ENCODE data around the gene PLSCR4.

PLSCR4 gene

DNA sequence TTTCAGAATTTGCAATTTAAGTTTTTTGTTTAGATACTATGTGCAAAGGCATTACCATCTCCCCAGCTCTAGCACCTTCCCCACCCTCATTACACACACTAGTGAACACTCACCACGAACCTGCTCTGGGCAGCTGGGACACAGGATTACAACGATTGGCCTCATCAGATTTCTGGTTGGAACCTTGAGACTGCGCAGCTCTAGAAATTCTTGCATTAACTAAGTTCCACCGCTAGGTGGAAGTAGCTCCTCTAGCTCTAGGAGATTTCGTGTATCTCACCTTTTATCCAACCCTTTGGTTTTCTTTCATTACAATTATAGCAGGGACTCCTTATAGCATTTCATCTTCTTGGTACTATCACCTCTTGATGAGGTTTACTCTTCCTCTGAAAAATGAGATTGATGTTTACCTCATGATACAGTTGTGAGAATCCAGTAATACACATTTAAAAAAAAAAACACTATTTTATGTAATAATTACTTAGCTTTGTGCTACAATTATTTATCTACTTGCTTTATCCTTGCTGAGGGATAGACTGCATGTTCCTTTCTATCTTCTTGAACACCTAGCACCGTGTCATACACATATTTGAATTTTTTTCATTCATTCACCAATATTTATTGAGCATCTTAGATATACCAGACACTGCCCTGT lies 61.3 kb downstream of the PLSCR4 start:
- no peak for DNase-seq

DNA sequence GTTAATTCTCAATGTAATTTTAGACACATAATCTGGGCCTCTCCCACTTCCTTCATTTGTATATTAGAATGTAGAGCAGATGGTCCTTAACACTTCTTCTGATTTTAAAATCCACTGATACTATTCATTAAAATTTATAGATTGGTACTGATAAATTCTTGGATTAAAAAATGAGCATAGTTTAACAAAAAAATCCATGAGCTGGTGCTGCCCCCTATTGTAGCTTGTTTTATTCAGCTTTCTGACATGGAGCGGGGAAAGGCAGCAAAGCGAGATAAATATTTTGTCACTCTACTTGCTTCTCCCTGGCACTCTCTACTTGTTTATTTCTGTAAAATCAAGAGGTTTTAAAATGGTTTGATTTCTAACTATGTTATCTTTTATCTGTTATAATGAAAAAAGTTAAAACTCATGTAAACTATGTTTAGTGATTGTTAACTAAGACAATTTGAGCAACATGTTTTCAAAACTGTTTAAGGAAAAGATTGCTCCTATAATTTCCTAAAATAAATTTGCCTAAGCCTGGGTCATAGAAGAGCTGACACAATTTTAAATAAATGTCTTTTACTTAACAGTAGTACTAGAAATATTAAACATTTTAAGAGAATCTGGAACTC lies 63.5 kb downstream of the PLSCR4 start:
- DNase-seq = no peak

DNA sequence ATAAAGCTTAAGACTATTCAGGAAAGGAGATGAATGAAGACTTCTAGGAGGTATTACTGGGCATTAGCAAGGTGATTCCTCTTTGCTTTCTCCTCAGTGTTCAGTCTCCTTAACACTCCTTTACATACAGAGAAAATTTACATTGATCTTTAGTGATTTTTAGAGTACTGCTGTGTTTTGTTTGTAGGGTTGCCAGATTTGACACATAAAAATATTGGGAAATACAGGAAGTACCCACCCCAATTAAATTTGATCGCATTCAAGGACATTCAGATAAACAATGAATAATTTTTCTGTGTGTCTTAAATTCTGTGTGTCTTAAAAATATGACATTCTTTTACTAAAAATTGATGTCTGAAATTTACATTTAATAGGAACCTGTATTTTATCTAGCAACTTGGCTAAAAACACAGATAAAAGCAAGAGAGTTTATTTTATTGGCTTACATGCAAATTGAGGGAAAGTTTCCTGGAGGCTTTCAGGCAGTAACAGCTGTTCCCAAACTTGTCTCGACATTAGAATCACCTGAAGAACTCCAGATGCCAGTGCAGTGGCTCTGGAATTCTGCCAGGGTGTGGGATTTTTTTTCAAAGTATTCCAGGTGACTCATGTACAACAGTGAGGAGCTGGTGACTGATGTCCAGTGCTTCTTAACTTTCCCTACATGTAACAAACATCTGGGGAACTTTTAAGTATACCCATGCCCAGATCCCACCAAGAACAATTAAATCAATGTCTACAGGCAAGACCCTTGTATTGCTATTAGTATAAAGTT lies 66.5 kb downstream of the PLSCR4 start:
- DNase-seq = no peak

DNA sequence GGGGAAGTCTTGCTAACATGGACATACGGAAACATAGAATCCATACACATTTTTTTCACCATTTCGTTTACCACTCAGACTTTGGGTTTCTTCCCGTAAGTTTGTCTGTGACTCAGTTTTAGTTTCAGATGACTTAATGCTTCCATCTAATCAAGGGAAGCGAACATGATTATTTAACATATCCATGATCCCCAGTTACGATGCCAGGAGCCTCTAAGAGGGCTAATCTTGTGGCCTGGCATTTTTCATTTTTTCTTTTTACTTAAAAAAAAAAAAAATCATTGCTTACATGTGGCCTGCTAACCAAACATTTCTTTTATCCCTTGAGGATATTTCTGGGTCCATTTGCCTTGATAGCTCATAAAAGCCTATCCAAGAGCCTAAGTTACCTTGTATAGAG lies 69.7 kb downstream of the PLSCR4 start:
- DNase-seq = no peak

DNA sequence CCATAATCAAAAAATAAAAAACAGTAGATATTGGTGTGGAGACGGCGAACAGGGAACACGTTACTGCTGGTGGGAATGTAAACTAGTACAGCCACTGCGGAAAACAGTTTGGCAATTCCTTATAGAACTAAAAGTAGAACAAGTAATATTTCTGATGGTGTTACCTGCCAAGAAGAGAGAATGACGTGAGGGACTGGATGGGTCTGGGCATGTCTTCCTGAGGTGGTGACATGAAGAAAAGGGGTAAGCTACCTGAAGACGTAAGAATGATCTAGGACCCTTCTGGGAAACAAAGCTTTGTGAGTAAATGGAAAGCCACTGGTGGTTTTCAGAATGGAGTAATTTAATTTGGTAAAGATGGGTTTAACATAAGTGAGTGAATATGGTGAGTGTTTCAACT lies 70.5 kb downstream of the PLSCR4 start:
- DNase-seq = no peak

DNA sequence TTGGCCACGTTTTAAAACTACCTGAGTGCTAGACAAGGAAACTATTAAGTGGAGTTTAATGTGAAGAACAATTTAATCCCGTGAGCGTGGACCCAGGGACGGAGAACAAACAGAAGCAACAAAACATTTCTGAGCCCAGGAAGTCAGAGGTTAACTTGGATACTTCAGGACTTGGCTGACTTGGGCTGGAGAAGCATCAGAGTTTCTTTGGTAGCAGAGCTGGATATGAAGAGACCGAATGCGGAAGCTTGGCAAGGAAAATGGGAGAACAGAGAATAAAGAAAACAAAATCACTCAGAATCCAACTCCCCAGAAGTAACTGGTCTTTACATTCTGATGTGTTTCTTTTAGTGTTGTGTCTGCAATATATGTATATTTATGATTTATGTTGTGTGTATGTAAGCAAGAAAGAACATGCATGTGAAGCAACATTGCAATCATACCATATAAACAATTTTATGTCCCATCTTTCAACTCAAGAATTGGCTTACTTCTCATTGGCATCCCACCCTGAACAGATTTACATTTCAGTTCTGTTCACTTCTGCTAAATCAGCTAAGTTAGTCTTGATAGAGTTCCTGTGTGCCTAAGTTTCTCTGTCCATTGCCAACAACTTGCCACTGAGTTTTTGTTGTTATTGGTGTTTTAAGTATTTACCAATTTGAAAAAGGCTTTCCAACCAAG lies 72.8 kb downstream of the PLSCR4 start:
- no peak for DNase-seq

DNA sequence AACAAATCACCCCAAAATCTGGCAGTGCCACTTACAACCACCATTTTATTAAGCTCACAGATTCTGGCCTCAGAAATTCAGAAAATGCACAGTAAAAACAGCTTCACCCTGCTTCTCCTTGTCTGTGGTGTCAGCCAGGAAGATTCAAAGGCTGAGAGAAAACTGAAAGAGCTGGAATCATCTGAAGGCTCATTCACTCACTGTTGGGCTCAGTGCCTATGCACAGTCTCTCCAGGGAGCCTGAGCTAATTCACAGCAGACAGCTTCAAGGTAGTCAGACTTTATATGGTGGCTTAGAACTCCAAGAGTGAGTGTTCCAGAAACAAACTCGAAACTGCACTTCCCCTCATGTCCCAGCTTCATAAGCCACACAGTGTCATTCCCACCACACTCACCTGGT lies 73.4 kb downstream of the PLSCR4 start:
- no peak for DNase-seq

DNA sequence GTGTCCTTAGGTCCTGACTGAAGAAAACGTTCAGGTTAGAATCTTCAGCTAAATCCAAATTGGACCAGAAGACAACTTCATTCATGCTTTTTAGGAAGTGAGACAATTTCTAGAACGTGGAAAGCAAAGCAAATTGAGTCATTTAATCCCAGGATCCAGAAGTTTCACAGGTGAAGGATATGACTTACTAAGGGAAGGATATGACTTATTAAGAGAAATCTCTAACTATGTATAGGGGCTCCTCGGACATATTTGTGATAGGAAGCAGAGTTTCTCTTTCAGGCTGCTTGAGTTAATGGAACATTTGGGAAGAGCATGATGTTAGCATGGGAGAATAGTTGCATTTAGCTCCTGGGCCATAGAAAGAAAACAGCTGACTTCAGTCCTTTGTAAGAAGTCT lies 73.8 kb downstream of the PLSCR4 start:
- no peak for DNase-seq

DNA sequence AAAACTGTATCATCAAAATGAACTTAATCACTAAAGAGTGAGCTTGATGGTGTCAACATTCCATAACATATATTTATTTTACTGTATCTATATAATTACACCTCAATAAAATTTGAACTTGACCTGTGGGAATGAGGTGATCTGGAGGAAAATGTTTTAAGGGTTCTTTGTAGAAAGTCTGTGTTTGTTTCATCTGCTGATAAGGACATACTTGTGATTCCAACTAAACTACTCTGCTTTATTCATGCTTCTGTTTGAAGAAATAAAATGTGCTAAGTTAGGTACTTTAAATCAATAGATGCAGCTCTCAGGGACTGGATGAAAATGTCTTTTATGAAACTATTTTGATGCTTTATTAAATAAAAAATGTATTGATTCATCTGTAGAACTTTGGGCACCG lies 78.3 kb downstream of the PLSCR4 start:
- DNase-seq = no peak

DNA sequence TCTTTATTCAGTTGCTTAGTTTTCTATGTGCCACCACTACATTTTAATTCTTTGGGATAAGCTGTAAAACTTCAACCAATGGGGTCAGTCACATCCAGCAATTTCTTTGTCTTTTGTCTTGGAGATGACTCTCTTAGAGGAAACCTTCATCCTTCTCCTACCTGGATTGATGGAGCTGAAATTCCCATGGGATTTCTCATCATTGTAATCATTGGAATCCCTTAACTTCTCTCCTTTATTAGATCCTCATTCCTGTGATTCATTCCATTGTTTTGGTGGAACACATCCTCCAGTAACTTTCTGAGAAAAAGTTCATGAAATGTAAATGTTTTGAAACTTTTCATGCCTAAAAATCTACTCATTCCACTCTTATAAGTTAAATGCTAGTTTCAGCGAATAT lies 80.3 kb downstream of the PLSCR4 start:
- DNase-seq = no peak

DNA sequence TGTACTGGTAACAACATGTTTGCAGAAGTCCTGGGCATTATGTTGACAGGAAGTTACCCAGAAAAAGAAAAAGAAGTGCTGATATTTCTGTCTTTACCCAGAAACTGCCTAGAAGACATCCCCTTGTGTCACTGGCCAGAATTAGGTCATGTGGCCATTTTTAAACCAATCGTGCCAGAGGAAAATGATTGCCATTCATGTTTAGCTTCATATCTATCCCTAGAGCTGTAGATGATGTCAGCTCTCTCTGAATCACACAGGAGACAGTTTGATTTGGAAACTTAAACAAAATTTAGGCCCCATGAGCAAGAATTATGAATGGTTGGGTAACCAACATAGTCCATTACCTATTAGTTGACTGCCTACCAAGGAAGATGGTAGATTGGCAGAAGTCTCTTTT lies 81.0 kb downstream of the PLSCR4 start:
- no peak for DNase-seq

DNA sequence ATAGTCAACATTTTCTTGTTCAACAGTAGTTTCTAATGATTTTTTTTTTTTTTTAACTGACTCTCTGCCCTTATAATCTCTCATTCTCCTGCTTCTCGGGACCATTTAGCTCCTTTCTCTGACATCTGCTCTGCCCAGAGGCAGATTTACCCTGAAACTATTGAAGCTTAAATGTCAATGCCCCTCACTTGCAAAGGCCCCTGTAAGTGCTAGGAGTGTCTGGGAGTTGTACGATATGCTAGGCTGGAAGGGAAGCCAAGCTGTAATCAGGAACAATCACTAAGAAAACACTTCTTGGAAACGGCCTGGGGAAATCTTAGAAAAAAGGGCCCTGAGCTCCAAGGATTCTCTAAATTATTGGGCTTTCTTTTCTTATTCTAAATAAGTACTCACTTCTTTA lies 84.1 kb downstream of the PLSCR4 start:
- no peak for DNase-seq

DNA sequence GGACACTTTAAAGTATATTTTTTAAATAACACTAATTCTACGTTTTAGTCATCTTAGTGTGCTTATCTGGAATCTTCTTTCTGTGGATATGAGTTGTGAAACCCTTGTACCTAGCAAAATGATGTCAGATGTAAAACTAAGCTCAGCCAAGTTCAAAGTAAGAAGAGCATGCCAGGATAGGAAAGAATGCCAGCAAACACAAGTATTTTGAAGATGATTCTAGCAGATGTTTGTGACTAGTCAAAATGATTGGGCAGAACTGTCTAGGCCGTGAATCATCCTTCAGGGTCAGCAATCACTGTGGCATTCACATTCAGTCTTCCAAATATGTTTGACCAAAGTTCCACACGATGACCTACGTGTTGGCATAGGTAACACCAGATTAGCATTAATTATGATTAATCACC lies 84.5 kb downstream of the PLSCR4 start:
- DNase-seq = no peak

DNA sequence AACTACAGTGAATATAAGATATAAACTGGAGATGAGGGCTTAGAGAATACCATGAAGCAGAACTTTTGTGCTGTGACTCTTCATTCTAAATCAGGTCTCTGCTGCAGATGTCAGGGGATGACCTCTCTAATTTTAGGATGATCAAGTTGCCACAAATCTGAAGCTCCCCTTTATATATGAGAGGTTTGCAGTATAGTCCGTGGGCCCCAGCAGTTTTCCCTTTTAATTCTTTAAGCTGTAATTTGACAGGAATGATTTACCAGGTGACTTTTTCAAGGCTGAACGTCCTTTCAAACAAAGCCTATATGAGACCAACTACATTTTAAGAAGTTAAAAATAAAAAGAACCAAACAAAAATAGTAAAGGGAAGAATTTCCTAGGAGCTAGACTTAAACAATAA lies 85.0 kb downstream of the PLSCR4 start:
- no peak for DNase-seq

DNA sequence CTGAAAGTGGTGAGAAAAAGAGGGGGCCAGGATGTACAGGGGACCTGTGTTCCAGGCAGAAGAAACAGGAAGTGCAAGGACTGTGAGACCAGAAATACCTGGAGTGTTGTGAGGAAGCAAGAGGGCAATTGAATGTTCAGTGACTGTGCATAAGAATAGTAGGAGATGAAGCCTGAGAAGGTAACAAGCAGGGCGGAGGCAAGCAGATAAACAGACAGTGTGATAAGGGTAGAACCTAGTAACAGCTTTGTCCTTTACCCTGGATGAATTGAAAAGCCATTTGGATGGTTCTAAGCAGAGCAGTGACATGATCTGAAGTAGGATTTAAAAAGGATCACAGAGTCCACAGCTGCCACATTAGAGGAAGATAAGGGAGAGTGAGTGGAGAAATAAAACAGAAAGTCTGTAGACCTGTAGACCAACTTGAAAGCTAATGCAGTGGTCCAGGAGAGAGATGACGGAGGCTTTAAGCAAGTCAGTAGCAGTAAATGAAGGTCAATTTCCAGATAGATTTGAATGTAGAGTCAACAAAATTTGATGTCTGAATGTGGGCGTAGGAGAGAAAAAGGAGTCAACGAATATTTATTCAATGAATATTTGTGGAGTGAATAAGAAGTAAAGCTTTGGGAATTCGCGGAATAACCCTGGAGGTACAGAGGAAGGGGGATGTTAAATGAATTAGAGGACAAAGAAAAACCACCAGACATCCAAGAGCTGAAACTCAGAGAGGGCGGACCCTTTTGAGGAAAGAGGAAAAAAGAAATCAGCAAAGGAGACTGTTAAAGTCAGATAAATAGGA lies 85.7 kb downstream of the PLSCR4 start:
- no peak for DNase-seq

DNA sequence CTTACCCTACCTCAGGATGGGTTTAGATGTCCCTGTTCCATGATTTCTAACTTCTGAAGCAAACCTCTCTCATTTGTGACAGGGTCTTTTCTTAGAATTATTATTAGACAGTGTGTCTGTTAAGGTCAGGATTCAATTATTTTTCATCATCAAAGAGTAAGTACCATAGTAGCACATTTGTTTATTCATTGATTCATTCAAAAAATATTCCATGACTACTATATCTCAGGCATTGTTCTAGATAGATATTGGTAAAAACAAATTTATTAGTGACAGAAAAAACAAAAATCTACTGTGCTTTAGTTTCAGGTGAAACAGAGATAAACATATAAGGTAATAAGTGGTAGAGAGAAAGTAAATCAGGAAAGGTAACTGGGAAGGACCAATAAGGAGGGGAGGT lies 86.4 kb downstream of the PLSCR4 start:
- no peak for DNase-seq

DNA sequence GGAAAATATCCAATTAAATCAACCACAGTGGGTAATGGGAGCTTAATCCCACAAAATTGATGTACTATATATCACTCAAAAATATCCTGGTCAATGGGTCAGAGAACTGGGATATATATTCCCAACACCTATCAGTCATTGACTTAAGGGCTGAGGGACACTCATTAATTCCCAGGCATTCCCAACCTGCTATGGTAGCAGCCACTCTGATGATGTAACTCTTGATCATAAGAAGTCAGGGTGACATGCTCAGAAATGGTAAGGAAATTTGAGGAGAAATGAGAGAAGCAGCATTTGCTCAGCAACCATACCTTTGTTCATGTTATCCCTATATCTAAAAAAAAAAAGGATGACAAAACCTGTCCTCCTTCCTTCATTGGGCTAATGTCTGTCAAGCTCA lies 86.8 kb downstream of the PLSCR4 start:
- DNase-seq = no peak

DNA sequence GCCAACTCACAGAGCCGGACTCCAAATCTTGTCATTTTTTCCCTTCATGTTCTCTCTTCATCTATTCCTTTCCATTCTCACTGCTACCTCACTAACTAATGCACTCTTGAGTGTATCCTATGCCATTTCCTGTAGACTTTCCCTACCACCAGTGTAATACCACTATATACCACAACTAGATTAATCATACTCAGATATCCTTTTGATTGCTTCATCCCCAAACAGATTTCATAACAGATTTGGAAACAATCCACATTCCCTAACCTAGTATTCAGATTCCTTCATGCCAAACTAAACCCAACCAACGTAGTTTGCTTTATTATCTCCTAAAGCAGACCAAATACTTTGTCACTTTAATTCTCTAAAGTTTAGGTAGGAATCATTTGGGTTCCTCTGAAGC lies 87.3 kb downstream of the PLSCR4 start:
- no peak for DNase-seq

DNA sequence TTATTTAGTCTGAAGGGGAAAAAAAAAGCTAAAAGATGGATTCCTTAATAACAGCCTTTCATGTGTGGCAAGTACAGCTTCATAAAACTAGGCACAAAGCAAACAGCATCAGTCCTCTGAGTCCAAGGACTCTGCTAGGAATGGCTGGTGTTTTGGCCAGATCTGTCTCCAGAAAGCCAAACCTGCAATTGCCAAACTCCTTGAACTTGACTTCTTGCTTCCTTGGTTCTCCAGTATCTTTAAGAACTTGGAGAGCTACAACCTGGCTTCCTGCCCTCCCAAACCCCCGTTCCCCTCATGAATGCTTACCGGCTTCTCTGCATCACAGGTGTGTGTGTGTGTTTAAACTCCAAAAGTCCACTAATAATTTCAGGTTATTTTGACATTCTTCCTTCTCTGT lies 88.3 kb downstream of the PLSCR4 start:
- DNase-seq = no peak

DNA sequence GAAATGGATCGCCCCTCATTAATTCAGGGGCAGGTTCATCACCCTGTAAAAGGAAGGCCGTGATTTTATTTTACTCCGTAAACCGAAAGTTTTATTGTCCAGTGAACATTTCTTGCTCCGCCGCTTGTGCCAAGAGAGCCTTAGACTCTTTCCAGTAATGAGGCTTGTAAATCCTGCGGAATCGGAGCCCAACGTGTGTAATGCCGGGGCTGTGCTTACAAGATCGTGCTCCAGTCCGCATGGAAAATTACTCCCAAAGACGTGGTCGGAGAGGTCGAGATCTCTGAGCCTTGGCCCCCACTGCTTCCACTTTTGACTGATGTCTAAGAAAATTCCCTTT lies 89.3 kb downstream of the PLSCR4 start:
- DNase-seq = no peak

DNA sequence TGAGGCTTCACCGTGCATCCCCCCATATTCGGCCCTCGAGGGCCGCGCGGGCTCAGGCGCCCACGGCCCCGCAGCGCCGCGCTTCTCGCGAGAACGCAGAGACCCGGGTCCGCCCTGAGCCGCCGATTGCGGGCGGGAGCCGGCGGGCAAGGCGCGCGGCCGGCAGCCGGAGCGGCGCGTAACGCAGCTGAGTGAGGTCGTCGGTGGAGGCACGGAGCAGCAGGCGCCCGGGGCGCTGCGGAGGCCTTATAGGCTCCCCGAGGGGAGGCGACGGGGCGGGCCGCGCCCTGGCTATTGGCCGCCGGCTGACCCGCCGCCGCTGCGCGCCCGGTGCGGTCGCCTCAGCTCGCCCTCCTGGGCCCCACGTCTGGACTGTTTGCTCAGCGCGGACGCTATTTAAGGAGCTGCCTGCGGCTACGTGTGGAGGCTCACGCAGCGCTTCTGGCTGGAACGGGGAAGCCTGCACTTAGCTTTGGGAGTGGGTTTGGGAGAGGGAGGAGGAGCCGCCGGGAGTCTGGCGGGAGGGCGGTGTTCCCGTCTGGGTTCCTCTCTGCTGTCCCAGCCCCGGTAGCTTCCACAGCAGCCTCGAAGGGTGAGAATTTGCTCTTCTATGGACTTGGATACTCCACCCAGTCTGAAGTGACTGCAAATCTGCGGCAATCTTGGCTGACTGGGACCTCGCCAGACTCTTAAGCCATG lies 89.8 kb downstream of the PLSCR4 start, which contains the start of gene PLOD2:
Gene PLOD2, minus strand, starts transcription at position 221 of the 699 bp plus-strand sequence. Its CDS starts 195 bp downstream, at position 26.
- no peak for DNase-seq

DNA sequence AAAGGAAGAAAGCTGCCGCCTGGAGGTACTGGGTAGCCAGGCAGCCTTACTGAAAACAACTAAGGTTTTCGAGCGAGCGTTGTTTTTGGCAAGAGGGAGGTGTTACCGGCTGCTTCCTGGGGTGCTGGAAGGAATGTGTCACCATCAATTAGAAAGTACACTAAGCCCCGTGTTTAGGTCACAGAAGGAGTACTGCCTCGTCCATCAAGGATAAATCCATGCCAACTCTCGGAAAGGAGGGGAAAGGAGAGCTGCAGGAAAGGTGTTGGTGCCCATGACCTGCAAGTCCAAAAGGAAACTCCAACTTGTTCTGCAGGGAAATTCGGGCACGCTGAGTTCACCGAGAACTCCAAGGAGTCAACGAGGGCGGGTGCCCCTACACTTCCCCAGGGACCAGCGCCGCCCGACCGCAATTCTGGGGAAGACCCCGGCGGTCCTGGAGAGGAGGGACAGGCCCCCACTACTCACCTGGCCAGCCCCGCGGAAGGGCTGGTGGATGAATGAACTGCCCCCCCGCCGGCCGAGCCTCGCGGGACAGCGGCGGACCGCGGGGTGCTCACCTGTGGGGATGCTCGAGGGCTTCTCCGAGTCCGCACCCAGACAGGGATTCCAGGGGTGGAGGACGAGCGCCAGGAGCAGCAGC lies 90.5 kb downstream of the PLSCR4 start:
- DNase-seq = no peak

Measured in activated CD4-positive, alpha-beta T cell treated with anti-CD3 and anti-CD28 coated beads for 1 hour (primary cell).